GM08714 (cell line): ENCODE data around the gene MGLL.

Experiments
- H3K4me3 ChIP-seq: fragments of 200-500 bp; sonication (Bioruptor generic); 2 replicates; pipeline ENCODE4 v1.5.1; 2014; ENCODE audit warnings: mild to moderate bottlenecking, low read length, inconsistent platforms
- ZNF274 ChIP-seq: IDR thresholded peaks from 2 replicates; pipeline ENCODE4 v1.6.1; 2012; ENCODE audit warnings: mild to moderate bottlenecking, low read depth, low read length

Gene MGLL

DNA sequence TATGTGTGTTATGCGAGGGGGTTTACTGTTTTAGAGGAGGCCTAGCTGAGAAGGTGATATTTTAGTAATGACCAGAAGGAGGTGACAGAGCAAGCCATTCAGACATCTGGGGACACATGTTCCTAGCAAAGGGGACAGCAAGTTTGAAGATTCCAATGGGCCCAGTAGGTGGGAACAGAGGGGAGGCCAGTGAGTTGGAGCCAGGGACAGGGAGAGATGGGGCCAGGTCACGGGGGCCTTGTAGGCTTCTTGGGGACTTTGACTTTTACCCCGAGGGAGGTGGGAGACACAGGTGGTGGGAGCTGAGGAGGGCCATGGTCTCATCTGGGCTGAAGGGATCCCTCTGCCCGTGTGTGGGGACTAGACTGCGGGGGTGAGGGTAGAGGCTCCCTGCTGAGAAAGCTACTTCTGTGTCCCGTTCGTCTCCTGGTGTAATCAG, 72.5 kb downstream of the MGLL start:
- no peak for TF ChIP-seq ZNF274
- H3K4me3 ChIP-seq = no peak overlapping the region

DNA sequence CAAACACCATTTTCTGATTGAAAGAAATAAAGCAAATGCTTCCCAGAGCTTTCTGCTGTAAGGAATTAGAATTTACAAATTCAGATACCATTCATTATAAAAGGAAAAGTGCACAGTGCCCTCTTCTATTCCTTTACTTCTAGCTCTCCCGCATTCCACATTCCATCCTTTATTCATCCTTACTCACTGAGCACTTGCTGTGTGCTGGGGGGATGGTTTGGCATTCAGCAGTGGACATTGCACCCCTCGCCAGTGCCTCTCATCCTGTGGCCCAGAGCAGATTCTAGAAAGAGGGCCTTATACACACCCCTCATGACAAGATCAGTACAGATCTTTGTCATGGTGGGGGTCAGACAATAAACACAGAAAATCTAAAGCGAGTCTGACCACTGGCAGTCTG, 73.0 kb downstream of the MGLL start:
- no peak overlapping the region for H3K4me3 ChIP-seq
- TF ChIP-seq ZNF274 = no peak

DNA sequence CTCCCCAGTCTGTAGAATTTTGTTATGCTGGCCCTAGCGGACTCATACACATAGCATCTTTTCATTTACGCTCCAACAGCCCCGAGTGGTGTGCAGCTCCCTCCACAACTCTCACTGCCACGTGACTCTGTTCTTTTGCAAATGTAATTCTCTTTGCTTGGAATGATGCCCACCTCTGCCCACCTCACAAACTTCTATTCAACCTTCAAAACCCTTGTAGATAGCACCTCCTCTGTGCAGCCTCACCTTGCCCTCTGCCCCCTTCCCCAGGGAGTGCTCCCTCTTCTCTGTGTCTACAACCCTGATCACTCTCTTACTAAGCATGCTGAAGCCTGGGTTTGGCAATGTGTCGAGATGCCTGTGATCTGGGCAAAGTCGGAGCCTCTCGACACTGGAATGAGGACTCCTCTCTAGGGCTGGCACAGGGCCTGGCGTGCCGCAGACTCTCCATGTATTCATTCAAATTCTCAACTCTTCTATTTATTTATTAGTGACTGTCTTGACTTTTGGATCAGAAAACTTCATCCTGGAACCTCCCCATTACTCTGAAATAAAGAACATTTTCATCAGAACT, 73.5 kb downstream of the MGLL start:
- no peak overlapping the region for H3K4me3 ChIP-seq

DNA sequence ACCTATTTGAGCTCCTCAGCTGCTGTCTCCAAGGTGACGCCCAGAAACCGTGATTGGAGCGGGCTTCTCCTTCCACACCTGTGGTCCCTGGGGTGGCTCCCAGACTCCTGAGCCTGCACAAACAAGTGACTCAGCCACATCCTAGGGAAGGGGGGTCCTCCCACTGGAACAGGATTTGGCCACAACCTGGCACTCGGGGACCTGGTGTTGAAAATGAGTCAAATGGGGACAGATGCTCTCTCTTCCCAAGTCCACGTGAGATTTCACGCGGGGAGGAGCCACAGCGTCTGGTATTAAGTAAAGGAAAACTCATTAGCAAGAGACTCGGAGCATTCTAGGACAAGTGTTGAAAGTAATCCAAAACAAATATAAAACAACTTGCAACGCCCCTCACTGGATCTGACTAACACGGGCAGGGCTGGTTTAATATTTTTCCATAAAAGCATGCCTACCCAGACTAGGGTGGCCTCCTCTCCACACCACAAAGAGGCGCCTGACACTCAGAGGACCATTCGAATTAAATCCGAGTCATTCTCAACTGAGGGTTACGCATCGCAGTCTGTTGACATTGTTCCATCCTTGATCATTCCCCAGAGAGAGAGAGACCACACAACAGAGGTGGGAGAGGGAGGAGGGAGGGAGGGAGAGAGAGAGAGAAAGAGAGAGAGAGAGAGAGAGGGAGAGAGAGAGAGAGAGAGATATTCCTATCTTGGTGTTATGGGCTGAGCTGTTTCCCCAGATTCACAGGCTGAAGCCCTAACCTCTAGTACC, 74.4 kb downstream of the MGLL start:
- no peak for TF ChIP-seq ZNF274
- H3K4me3 ChIP-seq = no peak overlapping the region

More for the DNA sequence above, 73.5 kb downstream of the MGLL start:
- TF ChIP-seq ZNF274 = no peak

DNA sequence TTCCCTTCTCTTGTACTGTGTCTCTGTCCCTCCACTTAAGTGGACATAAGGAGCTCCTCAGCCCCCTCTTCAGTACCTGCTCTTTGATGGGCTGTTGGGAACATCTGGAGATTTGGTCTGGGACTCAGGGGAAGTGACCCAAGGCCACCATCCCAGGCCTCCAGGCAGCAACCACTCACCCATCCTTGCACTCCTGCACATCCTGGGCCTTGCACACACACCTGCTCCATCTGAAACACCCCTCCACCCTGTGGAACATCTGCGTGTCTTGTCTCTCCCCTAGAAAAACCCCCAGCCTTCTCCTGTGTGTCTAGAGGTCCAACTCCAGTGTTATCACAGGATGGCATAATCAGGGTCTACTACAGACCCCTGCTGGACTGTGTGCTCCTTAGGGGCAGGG, 75.2 kb downstream of the MGLL start:
- no peak for TF ChIP-seq ZNF274
- no peak overlapping the region for H3K4me3 ChIP-seq

DNA sequence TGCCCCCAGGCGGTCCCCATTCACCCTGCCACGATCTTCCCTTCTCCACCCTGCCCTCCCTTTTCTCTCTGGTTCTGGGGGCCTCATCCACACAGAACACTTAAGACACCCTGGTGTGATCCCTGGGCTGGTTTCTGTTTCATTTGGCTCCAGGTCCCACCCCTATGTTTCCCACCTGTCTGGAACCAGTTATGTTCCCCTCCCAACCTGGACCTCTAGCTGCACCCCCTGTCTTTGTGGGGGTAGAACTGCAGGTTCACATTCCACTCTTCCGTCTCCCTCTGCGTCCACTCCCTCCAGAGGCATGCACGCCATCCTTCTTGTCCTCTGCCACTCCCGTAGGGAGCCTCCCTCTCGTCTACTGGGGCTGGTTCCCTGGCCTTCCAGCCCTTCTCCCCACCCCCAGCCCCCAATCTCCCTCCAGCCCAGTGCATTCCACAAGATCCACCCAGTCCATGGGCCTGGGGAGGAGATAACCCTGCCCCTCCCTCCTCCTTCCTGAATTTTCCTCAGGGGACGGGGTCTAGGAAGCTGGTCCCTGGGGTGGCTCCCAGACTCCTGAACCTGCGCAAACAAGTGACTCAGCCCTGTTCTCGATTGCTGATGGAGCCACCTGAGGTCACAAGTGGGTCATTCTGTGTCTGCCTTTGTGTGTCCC, 75.8 kb downstream of the MGLL start:
- no peak overlapping the region for H3K4me3 ChIP-seq
- TF ChIP-seq ZNF274 = no peak

DNA sequence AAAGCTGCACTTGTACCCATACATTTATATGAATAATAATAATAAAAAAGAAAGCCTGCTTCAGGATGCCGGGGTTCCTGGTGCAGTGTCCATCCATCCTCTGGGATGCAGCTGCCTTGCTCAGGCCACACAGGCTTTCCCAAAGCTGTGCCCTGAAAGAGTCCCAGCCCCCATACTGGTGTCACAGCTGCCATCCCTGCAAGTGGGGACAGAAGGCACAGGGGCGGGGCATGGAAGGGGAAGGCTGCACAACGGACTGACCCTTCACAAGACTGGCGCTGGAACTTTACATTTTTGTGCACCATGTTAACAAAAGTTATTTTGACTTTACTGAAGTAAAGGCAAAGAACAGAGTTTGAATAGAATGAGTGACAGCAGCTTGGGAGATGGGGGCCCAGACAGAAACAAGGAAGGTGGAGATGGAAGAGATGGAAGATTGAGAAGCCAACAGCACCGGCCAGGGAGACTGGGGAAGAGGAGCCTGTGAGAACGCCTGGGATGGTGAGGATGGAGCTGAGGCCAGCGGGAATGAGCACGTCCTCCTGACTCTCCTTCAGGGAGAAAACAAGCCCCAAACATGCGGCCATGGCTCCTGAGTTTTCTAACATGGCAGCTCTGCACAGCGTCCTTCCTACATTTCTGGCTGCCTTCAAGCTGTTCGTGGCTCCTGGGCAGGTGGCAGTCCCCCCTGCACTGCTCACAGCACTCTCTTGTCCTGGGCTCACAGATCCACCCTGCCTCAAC, 76.5 kb downstream of the MGLL start:
- no peak for TF ChIP-seq ZNF274
- no peak overlapping the region for H3K4me3 ChIP-seq

DNA sequence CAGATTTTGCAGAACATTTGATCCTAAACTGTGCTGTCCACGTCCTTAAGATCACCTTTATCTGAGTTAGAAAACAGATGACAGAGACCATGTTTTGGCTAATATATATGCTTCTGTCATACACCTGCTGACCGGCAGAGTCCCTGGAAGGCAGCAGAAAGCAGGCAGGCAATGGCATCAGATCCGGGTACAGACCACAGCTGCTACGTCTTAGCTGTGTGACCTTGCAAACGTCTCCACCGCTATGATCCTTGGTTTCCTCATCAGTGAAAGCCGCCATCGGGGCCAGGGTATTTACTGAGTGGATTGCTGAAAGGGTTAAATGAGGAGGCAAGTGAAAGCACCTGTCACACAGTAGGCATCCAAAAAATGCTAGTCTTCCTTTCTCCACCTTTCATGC, 77.4 kb downstream of the MGLL start:
- no peak overlapping the region for H3K4me3 ChIP-seq
- no peak for TF ChIP-seq ZNF274

DNA sequence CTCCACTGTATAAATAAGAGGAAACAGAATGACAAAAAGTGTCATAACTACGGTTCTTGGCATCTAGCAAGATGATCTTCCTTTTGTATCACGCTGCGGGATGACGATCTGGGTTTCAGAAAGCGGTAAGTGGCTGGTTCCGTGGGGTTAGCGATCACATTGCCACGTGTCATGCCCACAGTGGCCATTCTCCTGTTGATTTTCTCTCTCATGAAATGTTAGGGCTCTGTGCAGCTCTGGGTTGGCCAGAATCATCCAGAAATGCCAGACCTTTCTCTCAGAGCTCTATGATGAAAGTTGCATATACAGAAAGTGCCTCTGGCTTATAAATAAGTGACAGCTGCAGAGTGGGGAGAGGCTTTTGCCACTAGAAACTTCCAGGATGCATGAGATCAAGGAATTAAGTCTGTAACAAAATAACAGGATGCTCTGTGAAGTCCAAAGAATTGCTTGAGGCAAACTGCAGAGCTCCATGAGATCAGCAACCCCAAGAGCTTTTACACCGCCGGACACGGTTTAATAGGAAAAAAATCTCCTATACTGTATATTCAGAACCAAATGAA, 78.0 kb downstream of the MGLL start:
- H3K4me3 ChIP-seq = no peak overlapping the region
- no peak for TF ChIP-seq ZNF274

DNA sequence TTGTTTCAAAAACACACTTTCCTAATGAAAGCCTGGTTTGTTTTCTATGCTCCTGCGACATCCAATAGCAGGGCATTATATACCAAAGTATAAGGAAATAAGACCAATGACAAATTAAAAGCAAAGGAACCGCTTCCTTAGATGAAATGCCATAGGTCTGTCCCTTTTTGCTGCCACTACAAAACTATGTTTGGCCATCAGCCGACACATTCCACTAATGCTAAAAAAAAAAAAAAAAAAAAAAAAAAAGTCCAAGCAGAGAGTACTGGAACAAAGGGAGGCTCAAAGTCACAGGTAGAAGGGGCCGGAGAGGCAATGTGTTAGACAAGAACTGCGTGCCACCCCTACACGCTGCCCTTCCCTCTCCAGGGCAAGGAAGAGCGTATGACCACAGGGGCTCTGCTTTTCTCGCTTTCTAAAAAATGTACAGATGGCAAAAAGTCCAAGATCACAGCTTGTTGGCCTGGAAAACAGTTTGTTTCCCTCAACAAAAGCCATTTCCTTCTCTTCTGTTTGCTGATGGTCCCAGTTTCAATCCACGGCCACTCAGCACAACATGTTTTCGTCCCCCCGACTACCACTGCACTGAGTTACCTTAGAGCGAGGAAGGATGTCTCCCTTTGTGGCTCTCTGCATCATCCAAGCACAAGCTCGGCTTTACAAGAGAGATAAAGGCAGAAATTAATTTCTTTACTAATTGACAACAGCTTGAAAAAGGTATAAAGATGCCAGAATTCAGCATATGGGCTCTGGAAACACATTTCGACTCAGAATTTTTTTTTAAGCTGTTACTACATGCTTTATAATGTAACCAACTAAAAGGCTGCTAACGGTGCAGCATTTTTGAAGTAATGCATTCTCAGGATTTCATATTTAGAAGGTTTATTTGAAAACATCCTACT, 78.7 kb downstream of the MGLL start:
- H3K4me3 ChIP-seq = no peak overlapping the region
- TF ChIP-seq ZNF274 = no peak

DNA sequence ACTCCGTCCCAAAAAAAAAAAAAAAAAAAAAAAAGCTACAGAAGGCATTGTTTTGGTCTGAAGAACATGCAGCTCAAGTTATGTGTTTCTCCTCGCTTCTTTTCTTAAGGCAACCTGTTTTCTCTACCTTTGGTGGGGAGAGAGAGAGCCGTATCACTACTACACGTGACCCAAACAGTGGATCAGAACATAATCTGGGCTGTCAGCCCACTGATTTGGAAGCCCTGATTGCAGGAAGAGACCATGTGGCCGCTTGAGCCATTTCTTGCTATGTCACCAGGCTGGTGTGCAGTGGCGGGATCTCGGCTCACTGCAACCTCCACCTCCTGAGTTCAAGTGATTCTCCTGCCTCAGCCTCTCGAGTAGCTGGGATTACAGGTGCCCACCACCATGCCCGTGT, 79.7 kb downstream of the MGLL start:
- TF ChIP-seq ZNF274 = no peak
- H3K4me3 ChIP-seq = no peak overlapping the region

DNA sequence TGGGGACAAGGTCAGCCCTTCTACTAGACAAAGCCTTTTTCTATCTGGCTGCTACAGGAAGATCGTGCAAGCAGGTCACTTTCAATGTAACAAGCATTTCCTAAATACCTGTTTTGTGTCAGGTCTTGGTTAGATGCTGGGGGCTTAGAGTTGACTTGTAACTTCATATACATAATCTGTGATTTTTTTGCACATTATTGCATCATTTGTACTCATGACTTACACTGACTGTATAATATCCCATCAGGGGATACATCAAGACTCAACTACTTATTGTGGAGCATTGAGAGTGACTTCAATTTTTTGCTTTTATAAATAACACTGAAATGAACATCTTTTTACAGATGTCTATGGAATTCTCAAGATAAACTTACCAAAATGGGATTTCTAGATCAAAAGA, 80.6 kb downstream of the MGLL start:
- no peak for TF ChIP-seq ZNF274
- no peak overlapping the region for H3K4me3 ChIP-seq

DNA sequence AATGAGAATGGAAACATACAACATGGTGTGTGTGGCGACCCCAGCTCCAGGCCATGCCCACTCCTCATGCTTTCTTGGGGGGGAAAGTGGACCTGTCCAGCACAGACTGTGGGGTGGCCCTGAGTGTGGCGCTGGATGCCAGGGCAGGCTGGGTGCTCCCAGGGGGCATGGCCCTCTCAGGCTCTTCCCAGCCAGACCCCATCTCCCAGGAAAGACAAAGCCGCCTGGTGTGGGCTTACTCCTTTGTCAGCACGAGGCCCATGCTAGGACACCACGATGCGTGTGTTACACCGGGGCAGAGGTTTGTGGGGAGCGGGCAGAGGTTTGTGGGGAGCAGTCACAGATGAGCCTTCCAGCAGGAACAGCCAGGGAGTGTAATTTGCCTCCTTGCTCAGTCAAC, 81.1 kb downstream of the MGLL start:
- H3K4me3 ChIP-seq = no peak overlapping the region
- no peak for TF ChIP-seq ZNF274
